H1 (cell line): ENCODE data around the gene MRPS24. TPM values are rescaled to one million over a fixed set of nuclear protein-coding genes. Genes with fewer than 3 reads are reported as not detected.
"Not testable (repeated sequence)": the region's sequence is repeated elsewhere in the genome, so short reads cannot be mapped to it uniquely, and the experiment has no call there.

ENCODE experiments used
- CTCF ChIA-PET: fragments of 300-600 bp; sonication (Branson Sonifier 250); formaldehyde crosslinking; loops from one replicate; lab custom pipeline; 2021; ENCODE audit not compliant: partially characterized antibody; lab: Charles Lee
- POLR2A ChIA-PET: fragments of 300-600 bp; sonication (Branson Sonifier 250); formaldehyde crosslinking; loops from one replicate; lab custom pipeline; 2021; ENCODE audit warnings: inconsistent platforms; ENCODE audit not compliant: partially characterized antibody; lab: Charles Lee
- DNase-seq, 2 experiments: peaks; one replicate each; pipeline versions ENCODE4 v3.0.0 to v3.0.0-alpha.2; 2010 to 2022; ENCODE audit warnings: low spot score in 2 of 2, low read depth in 1 of 2, mixed read lengths in 1 of 2
- FAIRE-seq: peaks from 2 replicates; lab custom pipeline; 2011; peaks lifted over from hg19 to GRCh38; lab: Jason Lieb, UNC
- H2AFZ ChIP-seq: 2 replicates; pipeline ENCODE4 v1.8.1; 2012; ENCODE audit warnings: low read length, inconsistent platforms
- H2AK5ac ChIP-seq: 2 replicates; pipeline ENCODE4 v1.6.1; 2013; ENCODE audit warnings: low read depth, low read length
- H2BK120ac ChIP-seq: replicated peaks from 2 replicates; pipeline ENCODE3; 2013; ENCODE audit warnings: low read depth, low read length, inconsistent platforms
- H2BK12ac ChIP-seq: 2 replicates; pipeline ENCODE4 v1.6.1; 2013; ENCODE audit warnings: low read depth, low read length
- H2BK15ac ChIP-seq: 2 replicates; pipeline ENCODE4 v1.6.1; 2013; ENCODE audit warnings: low read length
- H2BK20ac ChIP-seq: 2 replicates; pipeline ENCODE4 v1.6.1; 2013; ENCODE audit warnings: low read length
- H2BK5ac ChIP-seq: 2 replicates; pipeline ENCODE4 v1.6.1; 2013; ENCODE audit warnings: low read depth, low read length
- H3K14ac ChIP-seq: 2 replicates; pipeline ENCODE4 v1.6.1; 2013; ENCODE audit warnings: inconsistent platforms; ENCODE audit not compliant: insufficient read length
- H3K18ac ChIP-seq: 2 replicates; pipeline ENCODE4 v1.6.1; 2013; ENCODE audit warnings: low read length; ENCODE audit errors: extremely low read depth
- H3K23ac ChIP-seq: 2 replicates; pipeline ENCODE4 v1.6.1; 2013; ENCODE audit warnings: inconsistent platforms; ENCODE audit not compliant: insufficient read length
- H3K23me2 ChIP-seq: 2 replicates; pipeline ENCODE4 v1.6.1; 2013; ENCODE audit warnings: low read depth, low read length
- H3K27ac ChIP-seq: 2 replicates; pipeline ENCODE4 v1.6.1; 2011; ENCODE audit warnings: low read depth, low read length, inconsistent platforms
- H3K27me3 ChIP-seq, 4 experiments: replicated peaks in 1 of 4; 1 replicate in 1 of 4; 2 replicates in 3 of 4; pipeline versions ENCODE4 v1.6.1 to v1.8.1; 2011 to 2013; ENCODE audit warnings: low read length in 3 of 4, mild to moderate bottlenecking in 3 of 4, inconsistent platforms in 2 of 4, mixed read lengths in 2 of 4, moderate library complexity in 1 of 4; ENCODE audit not compliant: control insufficient read depth in 3 of 4, insufficient read depth in 3 of 4; ENCODE audit errors: extremely low read depth in 1 of 4
- H3K36me3 ChIP-seq, 4 experiments: 2 replicates each; pipeline versions ENCODE4 v1.6.1 to v1.8.1; 2011 to 2013; ENCODE audit warnings: mild to moderate bottlenecking in 4 of 4, low read length in 3 of 4, moderate library complexity in 2 of 4, control low read depth in 1 of 4, inconsistent platforms in 1 of 4; ENCODE audit not compliant: insufficient read depth in 4 of 4, control insufficient read depth in 2 of 4
- H3K4ac ChIP-seq: replicated peaks from 2 replicates; pipeline ENCODE3; 2013; ENCODE audit warnings: low read length, low read depth, mixed read lengths, inconsistent platforms; ENCODE audit not compliant: insufficient read length
- H3K4me1 ChIP-seq, 4 experiments: replicated peaks in 1 of 4; 1 replicate in 1 of 4; 2 replicates in 3 of 4; pipeline versions ENCODE4 v1.6.1 to v1.8.1; 2011 to 2013; ENCODE audit warnings: low read length in 3 of 4, inconsistent platforms in 2 of 4, mixed read lengths in 1 of 4; ENCODE audit not compliant: insufficient read depth in 4 of 4, control insufficient read depth in 3 of 4
- H3K4me2 ChIP-seq, 2 experiments: 2 replicates each; pipeline versions ENCODE4 v1.6.1 to v1.8.1; 2011 to 2013; ENCODE audit warnings: low read depth in 2 of 2, low read length in 2 of 2, control low read depth in 1 of 2, inconsistent platforms in 1 of 2, mild to moderate bottlenecking in 1 of 2; ENCODE audit not compliant: insufficient read depth in 1 of 2
- H3K4me3 ChIP-seq, 4 experiments: fragments of 200-600, 300-600 bp in 1 of 4; sonication (generic), shearing (Covaris generic), sonication (Bioruptor Twin) in 1 of 4; 2 replicates each; pipeline versions ENCODE4 v1.5.1 to v1.8.1; 2011 to 2016; ENCODE audit warnings: low read length in 4 of 4, low read depth in 3 of 4, control low read depth in 2 of 4, inconsistent platforms in 2 of 4, mild to moderate bottlenecking in 2 of 4, mixed read lengths in 1 of 4, moderate library complexity in 1 of 4; ENCODE audit not compliant: insufficient read depth in 2 of 4; ENCODE audit errors: extremely low read depth in 1 of 4
- H3K56ac ChIP-seq: replicated peaks from 2 replicates; pipeline ENCODE3; 2013; ENCODE audit warnings: low read depth, mild to moderate bottlenecking, mixed read lengths, low read length, inconsistent platforms; ENCODE audit not compliant: insufficient read length
- H3K79me1 ChIP-seq: 2 replicates; pipeline ENCODE4 v1.6.1; 2013; ENCODE audit warnings: low read depth, low read length, control low read depth
- H3K79me2 ChIP-seq, 2 experiments: 2 replicates each; pipeline versions ENCODE4 v1.6.1 to v1.8.1; 2012 to 2013; ENCODE audit warnings: low read length in 2 of 2, mild to moderate bottlenecking in 2 of 2, inconsistent platforms in 1 of 2; ENCODE audit not compliant: insufficient read depth in 2 of 2, control insufficient read depth in 1 of 2
- H3K9ac ChIP-seq, 4 experiments: replicated peaks in 1 of 4; 1 replicate in 1 of 4; 2 replicates in 3 of 4; pipeline versions ENCODE4 v1.6.1 to v1.8.1; 2011 to 2013; ENCODE audit warnings: low read depth in 3 of 4, low read length in 3 of 4, control low read depth in 2 of 4, mild to moderate bottlenecking in 2 of 4, moderate library complexity in 2 of 4, inconsistent platforms in 1 of 4; ENCODE audit errors: extremely low read depth in 1 of 4
- H3K9me3 ChIP-seq, 2 experiments: 2 replicates each; pipeline versions ENCODE4 v1.6.1 to v1.8.1; 2012 to 2013; ENCODE audit warnings: mild to moderate bottlenecking in 2 of 2, moderate library complexity in 2 of 2, control low read depth in 1 of 2, inconsistent platforms in 1 of 2, low read depth in 1 of 2, low read length in 1 of 2, mixed read lengths in 1 of 2; ENCODE audit not compliant: insufficient read depth in 2 of 2
- H4K20me1 ChIP-seq, 2 experiments: replicated peaks in 1 of 2; 2 replicates each; pipeline versions ENCODE3 to v1.8.1; 2011 to 2013; ENCODE audit warnings: inconsistent platforms in 2 of 2, low read length in 2 of 2, mild to moderate bottlenecking in 1 of 2; ENCODE audit not compliant: insufficient read depth in 2 of 2, control insufficient read depth in 1 of 2
- H4K5ac ChIP-seq: 2 replicates; pipeline ENCODE4 v1.6.1; 2013; ENCODE audit warnings: low read length, low read depth, mixed read lengths, inconsistent platforms; ENCODE audit not compliant: insufficient read length
- H4K8ac ChIP-seq: 2 replicates; pipeline ENCODE4 v1.8.0; 2013; ENCODE audit warnings: mild to moderate bottlenecking, moderate library complexity, low read length, inconsistent platforms; ENCODE audit not compliant: insufficient read depth; ENCODE audit errors: extremely low read depth
- H4K91ac ChIP-seq: replicated peaks from 2 replicates; pipeline ENCODE3; 2013; ENCODE audit warnings: low read length, mixed read lengths, inconsistent platforms; ENCODE audit not compliant: insufficient read length
- WGBS, 2 experiments: shearing (Covaris generic) in 1 of 2; methylation state at CpG; one replicate each; pipeline versions ENCODE4 v1.1.6 to v1.1.7; 2013 to 2015; ENCODE audit warnings: low lambda C conversion rate in 2 of 2, mixed read lengths in 2 of 2, inconsistent platforms in 1 of 2, low coverage in 1 of 2, missing lambda C conversion rate in 1 of 2; ENCODE audit not compliant: insufficient replicate concordance in 2 of 2, insufficient coverage in 1 of 2, insufficient read length in 1 of 2; ENCODE audit errors: extremely low coverage in 1 of 2, missing lambda C conversion rate in 1 of 2; 5-methylcytosine and 5-hydroxymethylcytosine counted together
- polyA plus RNA-seq, 7 experiments: library from polyadenylated mRNA; depleted of rRNA in 3 of 7; stranded (reverse) in 5 of 7; unstranded in 2 of 7; fragments of >200 nt in 5 of 7; fragments of 200-250 nt in 2 of 7; gene quantifications; 1 replicate in 5 of 7; 2 replicates in 1 of 7; 4 replicates in 1 of 7; pipeline versions ENCODE4 v1.2.1 to v1.2.3, GENCODE V29; 2011 to 2013; ENCODE audit warnings: missing spikeins in 2 of 7, mixed read lengths in 2 of 7
- small RNA-seq: library from polyadenylated mRNA; stranded (forward); fragments of <200 nt; extraction: miRNeasy Mini kit (QIAGEN cat#:217004); gene quantifications from one replicate; pipeline ENCODE3, GENCODE V24; 2013; ENCODE audit not compliant: insufficient read depth
- total RNA-seq: library from RNA; stranded (reverse); fragmentation: NEBNext Ultra II Directional; extraction: Animal tissue kit (Norgen Biotek cat#: 25700); gene quantifications from 2 replicates; pipeline ENCODE4 v1.2.1, GENCODE V29; 2021

MRPS24 gene
- total and polyA plus RNA-seq, 2 of the 8 experiments (the other 6 are each of a cell fraction or from before 2014, with no cell fraction given), result 133 to 347 TPM

DNA sequence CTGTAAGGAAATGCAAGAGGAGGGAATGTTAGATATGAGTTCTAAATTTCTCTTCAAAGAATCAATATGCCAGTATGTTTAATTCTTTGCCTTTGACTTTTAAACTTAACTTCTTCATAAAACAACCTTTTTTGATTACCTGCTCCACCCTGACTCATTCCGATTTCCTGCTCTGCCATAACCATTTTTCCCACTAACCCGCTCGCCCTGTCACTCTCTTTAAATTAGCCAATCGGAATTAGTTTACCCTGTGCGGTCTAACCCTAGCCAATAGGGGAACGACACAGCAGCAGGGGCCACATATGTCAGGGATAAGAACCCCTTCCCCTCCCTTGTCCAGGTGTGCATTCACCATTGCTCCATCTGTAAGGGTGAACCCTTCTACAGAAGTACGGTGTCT lies 45.9 kb downstream of the MRPS24 start:
- H3K9ac ChIP-seq, H3K23me2 ChIP-seq, H3K4ac ChIP-seq, DNase-seq, H3K36me3 ChIP-seq, H4K20me1 ChIP-seq, H2BK20ac ChIP-seq, H3K56ac ChIP-seq, H4K91ac ChIP-seq, POLR2A ChIA-PET, H3K4me2 ChIP-seq, H3K9me3 ChIP-seq, H3K79me1 ChIP-seq, H2BK5ac ChIP-seq, H2AK5ac ChIP-seq, H2BK12ac ChIP-seq, FAIRE-seq, H2BK120ac ChIP-seq, H4K5ac ChIP-seq, H4K8ac ChIP-seq, H3K27ac ChIP-seq, H2AFZ ChIP-seq, H3K4me3 ChIP-seq, H3K79me2 ChIP-seq, H3K23ac ChIP-seq, H3K14ac ChIP-seq, H3K18ac ChIP-seq, H3K27me3 ChIP-seq, H2BK15ac ChIP-seq: not testable (repeated sequence)
- peaks cover 0 to 10% (median 3%) of the 10 kb centered on the region in 4 experiments; a peak in 3 of 7 replicates for H3K4me1 ChIP-seq
- 94% methylated on average over 7 of the region's 7 CpGs; no CpG with 5 or more reads in 1 of the 2 experiments for WGBS, 2 experiments
- CTCF ChIA-PET, result interaction anchor here (1.8 kb wide), 1 partner anchor 241 kb away, joined by 8 read pairs; the partner anchor contains the start of gene STK17A

Small RNA genes within 50 kb of the gene (small RNA-seq; reads per million reads assigned to genes)
- gene MRPS24, result 0.69 reads per million

Other genes starting within 250 kb of the MRPS24 start
- gene COA1, start 140.0 kb downstream of the MRPS24 start, total RNA-seq, result 136 and 143 TPM in 2 replicates
- gene COA1, start 140.0 kb downstream of the MRPS24 start, polyA plus RNA-seq (2011; rRNA removed), result 87.0 and 98.6 TPM in 2 replicates
- gene BLVRA, start 110.8 kb downstream of the MRPS24 start, total RNA-seq, result 32.9 and 37.1 TPM in 2 replicates
- 13.7 and 16.1 TPM in 2 replicates for gene BLVRA, start 110.8 kb downstream of the MRPS24 start, polyA plus RNA-seq (2011; rRNA removed)
- gene URGCP, start 37.1 kb upstream of the MRPS24 start, total RNA-seq, result 18.2 and 18.7 TPM in 2 replicates
- 9.0 and 10.7 TPM in 2 replicates for gene URGCP, start 37.1 kb upstream of the MRPS24 start, polyA plus RNA-seq (2011; rRNA removed)
- 3.4 and 5.2 TPM in 2 replicates for gene UBE2D4, start 56.9 kb upstream of the MRPS24 start, total RNA-seq
- 8.8 and 9.4 TPM in 2 replicates for gene UBE2D4, start 56.9 kb upstream of the MRPS24 start, polyA plus RNA-seq (2011; rRNA removed)
- not detected in 2 replicates for gene SPDYE1, start 128.4 kb upstream of the MRPS24 start, total RNA-seq
- not detected in 2 replicates for gene SPDYE1, start 128.4 kb upstream of the MRPS24 start, polyA plus RNA-seq (2011; rRNA removed)
- gene DBNL, start 175.2 kb upstream of the MRPS24 start, total RNA-seq, result 30.9 and 32.1 TPM in 2 replicates
- gene DBNL, start 175.2 kb upstream of the MRPS24 start, polyA plus RNA-seq (2011; rRNA removed), result 56.6 and 63.1 TPM in 2 replicates
- 1.4 and 2.1 TPM in 2 replicates for gene PGAM2, start 196.1 kb upstream of the MRPS24 start, total RNA-seq
- 2.9 and 4.3 TPM in 2 replicates for gene PGAM2, start 196.1 kb upstream of the MRPS24 start, polyA plus RNA-seq (2011; rRNA removed)
- 14.5 and 14.9 TPM in 2 replicates for gene POLM, start 213.0 kb upstream of the MRPS24 start, total RNA-seq
- gene POLM, start 213.0 kb upstream of the MRPS24 start, polyA plus RNA-seq (2011; rRNA removed), result 12.0 and 20.4 TPM in 2 replicates
- gene AEBP1, start 234.8 kb upstream of the MRPS24 start, total RNA-seq, result 39.4 and 41.2 TPM in 2 replicates
- 10.4 and 18.4 TPM in 2 replicates for gene AEBP1, start 234.8 kb upstream of the MRPS24 start, polyA plus RNA-seq (2011; rRNA removed)